ENCODE results near the gene BRD3OS.
A peak's percentile ranks its signal among the peaks of the same experiment; 100 is the strongest.

BRD3OS gene

GRCh38 chr9:134007150-134007549 is 18.1 kb upstream of the BRD3OS start:
- DNase-seq, result no peak

GRCh38 chr9:134007571-134007970 is 17.7 kb upstream of the BRD3OS start:
- no peak for DNase-seq

GRCh38 chr9:134010310-134011173 is 14.7 kb upstream of the BRD3OS start:
- DNase-seq, result no peak

GRCh38 chr9:134011401-134011800 is 13.9 kb upstream of the BRD3OS start:
- DNase-seq, result no peak

- no peak for DNase-seq
These were observed 10.3 kb upstream of the BRD3OS start for GRCh38 chr9:134014946-134015345.

GRCh38 chr9:134024214-134024792 is 978 bp upstream of the BRD3OS start:
- no peak for DNase-seq

GRCh38 chr9:134025606-134026541 is 593 bp downstream of the BRD3OS start:
- DNase-seq, result peak; percentile 26

GRCh38 chr9:134026581-134026980 is 1.3 kb downstream of the BRD3OS start:
- DNase-seq, result no peak

GRCh38 chr9:134026981-134027380 is 1.7 kb downstream of the BRD3OS start:
- no peak for DNase-seq

GRCh38 chr9:134027561-134027960 is 2.3 kb downstream of the BRD3OS start:
- no peak for DNase-seq

- DNase-seq, result no peak
These were observed 2.8 kb downstream of the BRD3OS start for GRCh38 chr9:134028076-134028475.

GRCh38 chr9:134028575-134029247 is 3.4 kb downstream of the BRD3OS start:
- no peak for DNase-seq

- no peak for DNase-seq
These were observed 4.3 kb downstream of the BRD3OS start for GRCh38 chr9:134029248-134030226.

- no peak for DNase-seq
These were observed 5.7 kb downstream of the BRD3OS start for GRCh38 chr9:134030821-134031470.

- DNase-seq, result no peak
These were observed 6.5 kb downstream of the BRD3OS start for GRCh38 chr9:134031783-134032182.

GRCh38 chr9:134032456-134033222 is 7.4 kb downstream of the BRD3OS start:
- DNase-seq, result no peak

- DNase-seq, result no peak
These were observed 8.4 kb downstream of the BRD3OS start for GRCh38 chr9:134033516-134034214.

- no peak for DNase-seq
These were observed 9.1 kb downstream of the BRD3OS start for GRCh38 chr9:134034215-134035040.

Measured in CD4-positive, alpha-beta T cell treated with Interleukin-4 for 4 hours (primary cell).